Neural cell (in vitro differentiated cells): Measurements from ENCODE around the gene MS4A6A. TPM values are rescaled to one million over a fixed set of nuclear protein-coding genes. Genes with fewer than 3 reads are reported as not detected.

Experiments used
- H2AFZ ChIP-seq: fragments of 200-600, 300-800 bp; sonication (generic), shearing (Covaris generic); 2 replicates; pipeline ENCODE4 v1.6.0; 2014; ENCODE audit warnings: low read depth, mild to moderate bottlenecking, antibody characterized with exemption, low read length, moderate library complexity
- H3F3A ChIP-seq: fragments of 200-600 bp; shearing (Covaris generic); 2 replicates; pipeline ENCODE4 v1.6.1; 2016; ENCODE audit warnings: mild to moderate bottlenecking, moderate library complexity, mixed read lengths, antibody characterized with exemption, low read length; ENCODE audit not compliant: insufficient read depth, poor library complexity, severe bottlenecking
- H3K27ac ChIP-seq: fragments of 200-600, 300-800 bp; sonication (generic), shearing (Covaris generic); 2 replicates; pipeline ENCODE4 v1.5.1; 2014; ENCODE audit warnings: mild to moderate bottlenecking, low read length, moderate library complexity
- H3K27me3 ChIP-seq: fragments of 300-800, 200-600 bp; sonication (generic), shearing (Covaris generic); 2 replicates; pipeline ENCODE4 v1.6.0; 2014; ENCODE audit warnings: mild to moderate bottlenecking, low read depth, low read length, moderate library complexity; ENCODE audit not compliant: insufficient read depth
- H3K36me3 ChIP-seq: fragments of 300-800, 200-600 bp; sonication (generic), shearing (Covaris generic); 2 replicates; pipeline ENCODE4 v1.5.1; 2014; ENCODE audit warnings: mild to moderate bottlenecking, antibody characterized with exemption, low read length, moderate library complexity; ENCODE audit not compliant: insufficient read depth
- H3K4me2 ChIP-seq: fragments of 300-800, 200-600 bp; sonication (generic), shearing (Covaris generic); 2 replicates; pipeline ENCODE4 v1.6.0; 2014; ENCODE audit warnings: mild to moderate bottlenecking, low read length
- H3K4me3 ChIP-seq: fragments of 300-800, 200-600 bp; sonication (generic), shearing (Covaris generic); 2 replicates; pipeline ENCODE4 v1.5.1; 2014; ENCODE audit warnings: mild to moderate bottlenecking, low read length, moderate library complexity
- H3K79me2 ChIP-seq: fragments of 200-600 bp; shearing (Covaris generic); replicated peaks from 2 replicates; pipeline ENCODE4 v1.6.0; 2014; ENCODE audit warnings: mild to moderate bottlenecking, low read length, moderate library complexity; ENCODE audit not compliant: insufficient read depth
- H3K9ac ChIP-seq: fragments of 300-800, 200-600 bp; sonication (generic), shearing (Covaris generic); 2 replicates; pipeline ENCODE4 v1.6.1; 2016; ENCODE audit warnings: mild to moderate bottlenecking, low read length, mixed read lengths
- H3K9me2 ChIP-seq: fragments of 200-600 bp; shearing (Covaris generic); 2 replicates; pipeline ENCODE4 v1.6.1; 2016; ENCODE audit warnings: mild to moderate bottlenecking, low read length, mixed read lengths; ENCODE audit not compliant: insufficient read depth
- H3K9me3 ChIP-seq: fragments of 200-600, 300-800 bp; sonication (generic), shearing (Covaris generic); 2 replicates; pipeline ENCODE4 v1.6.1; 2016; ENCODE audit warnings: mild to moderate bottlenecking, mixed run types, low read length, moderate library complexity, mixed read lengths
- H4K20me1 ChIP-seq: fragments of 200-600 bp; shearing (Covaris generic); 2 replicates; pipeline ENCODE4 v1.6.1; 2016; ENCODE audit warnings: mild to moderate bottlenecking, mixed run types; ENCODE audit not compliant: insufficient read depth
- CTCF ChIP-seq: fragments of 450-650 bp; IDR thresholded peaks from 2 replicates; pipeline ENCODE4 v1.5.1; 2014; ENCODE audit warnings: antibody characterized with exemption, mild to moderate bottlenecking, moderate library complexity; ENCODE audit not compliant: poor library complexity, severe bottlenecking
- EP300 ChIP-seq: fragments of 450-650 bp; conservative IDR thresholded peaks from 2 replicates; pipeline ENCODE4 v1.6.1; 2014; ENCODE audit warnings: antibody characterized with exemption, mild to moderate bottlenecking, moderate library complexity; ENCODE audit not compliant: poor library complexity, severe bottlenecking
- EZH2 ChIP-seq: fragments of 200-600, 300-800 bp; shearing (Covaris generic), sonication (generic); IDR thresholded peaks from 2 replicates; pipeline ENCODE4 v1.6.1; 2014; ENCODE audit warnings: antibody characterized with exemption, low read length, borderline replicate concordance, mild to moderate bottlenecking; ENCODE audit not compliant: insufficient read depth, poor library complexity, severe bottlenecking
- MXI1 ChIP-seq: fragments of 450-650 bp; conservative IDR thresholded peaks from 2 replicates; pipeline ENCODE4 v1.6.1; 2014; ENCODE audit warnings: antibody characterized with exemption, mild to moderate bottlenecking; ENCODE audit not compliant: poor library complexity, severe bottlenecking
- POLR2AphosphoS5 ChIP-seq: IDR thresholded peaks from 2 replicates; pipeline ENCODE4 v1.6.1; 2012
- RAD21 ChIP-seq: fragments of 450-650 bp; conservative IDR thresholded peaks from 2 replicates; pipeline ENCODE4 v1.6.1; 2014; ENCODE audit warnings: antibody characterized with exemption, mild to moderate bottlenecking, moderate library complexity
- REST ChIP-seq: IDR thresholded peaks from 2 replicates; pipeline ENCODE4 v1.6.1; 2012; ENCODE audit warnings: borderline replicate concordance
- SMC3 ChIP-seq: fragments of 450-650 bp; conservative IDR thresholded peaks from 2 replicates; pipeline ENCODE4 v1.6.1; 2014; ENCODE audit warnings: antibody characterized with exemption, mild to moderate bottlenecking, moderate library complexity; ENCODE audit not compliant: poor library complexity
- TAF1 ChIP-seq: IDR thresholded peaks from 2 replicates; pipeline ENCODE4 v1.6.1; 2012; ENCODE audit warnings: low read depth
- polyA plus RNA-seq: library from polyadenylated mRNA; depleted of rRNA; stranded (reverse); fragments of >200 nt; gene quantifications from 2 replicates; pipeline ENCODE4 v1.2.3, GENCODE V29; 2014

Gene MS4A6A
- polyA plus RNA-seq, 1 donor from 2014 or later = not detected

- no peaks in the 10 kb centered on the region for H4K20me1 ChIP-seq
- H3K79me2 ChIP-seq = no peaks in the 10 kb centered on the region
- H3K4me3 ChIP-seq = no peak overlapping the region
- no peak overlapping the region for H3K4me2 ChIP-seq
- no peaks in the 10 kb centered on the region for H3K9me3 ChIP-seq
- no peaks in the 10 kb centered on the region for H3F3A ChIP-seq
- no peak for TF ChIP-seq POLR2AphosphoS5
- no peaks in the 10 kb centered on the region for H3K9me2 ChIP-seq
- H3K27me3 ChIP-seq = no peaks in the 10 kb centered on the region
- no peaks in the 10 kb centered on the region for H3K36me3 ChIP-seq
- H2AFZ ChIP-seq = no peak overlapping the region
- H3K27ac ChIP-seq = no peak overlapping the region
- no peak overlapping the region for H3K9ac ChIP-seq
Observed at GRCh38 chr11:60159868-60160267, 23.0 kb downstream of the MS4A6A start.

GRCh38 chr11:60159284-60159683 lies 23.6 kb downstream of the MS4A6A start:
- Histone ChIP-seq H3K4me2 (no peak overlapping the region), H3K27ac (no peak overlapping the region), H3K36me3 (no peaks in the 10 kb centered on the region), H4K20me1 (no peaks in the 10 kb centered on the region), H3K79me2 (no peaks in the 10 kb centered on the region), H3K9me3 (no peaks in the 10 kb centered on the region), H2AFZ (no peak overlapping the region), H3F3A (no peaks in the 10 kb centered on the region), H3K27me3 (no peaks in the 10 kb centered on the region), H3K4me3 (no peak overlapping the region), H3K9ac (no peak overlapping the region), H3K9me2 (no peaks in the 10 kb centered on the region)
- TF ChIP-seq SMC3 = no peak
- no peak for TF ChIP-seq MXI1
- no peak for TF ChIP-seq RAD21
- TF ChIP-seq REST = no peak
- TF ChIP-seq EZH2 = no peak
- no peak for TF ChIP-seq EP300
- no peak for TF ChIP-seq TAF1
- no peak for TF ChIP-seq CTCF
- TF ChIP-seq POLR2AphosphoS5 = no peak

- Histone ChIP-seq H3K9me2 (no peaks in the 10 kb centered on the region), H3F3A (no peaks in the 10 kb centered on the region), H3K79me2 (no peaks in the 10 kb centered on the region), H3K9me3 (no peaks in the 10 kb centered on the region), H4K20me1 (no peaks in the 10 kb centered on the region), H3K27ac (no peak overlapping the region), H3K9ac (no peak overlapping the region), H3K36me3 (no peaks in the 10 kb centered on the region), H3K4me3 (no peak overlapping the region), H3K27me3 (no peaks in the 10 kb centered on the region), H2AFZ (no peak overlapping the region), H3K4me2 (no peak overlapping the region)
- TF ChIP-seq POLR2AphosphoS5 (no peak), EZH2 (no peak), EP300 (no peak), TAF1 (no peak), REST (no peak), SMC3 (no peak), RAD21 (no peak), CTCF (no peak), MXI1 (no peak)
Observed at GRCh38 chr11:60158636-60159035, 24.2 kb downstream of the MS4A6A start.
